Esophagus muscularis mucosa (tissue), 4 donors: ENCODE measurements around the gene MYO1D. TPM values are rescaled to one million over a fixed set of nuclear protein-coding genes. Genes with fewer than 3 reads are reported as not detected.
"Not testable (repeated sequence)": the region's sequence is repeated elsewhere in the genome, so short reads cannot be mapped to it uniquely, and the experiment has no call there.

ENCODE experiments used
- DNase-seq: peaks from one replicate; pipeline ENCODE4 v3.0.0-alpha.2; 2017; ENCODE audit errors: extremely low spot score
- H3K27ac ChIP-seq, 4 donors: fragments of 200-600 bp; sonication (generic); replicated peaks in 1 of 4; 1 replicate in 3 of 4; 2 replicates in 1 of 4; pipeline ENCODE4 v1.5.1; 2016 to 2019; ENCODE audit warnings: mild to moderate bottlenecking in 1 of 4
- H3K27me3 ChIP-seq, 4 donors: fragments of 200-600 bp; sonication (generic); one replicate each; pipeline versions ENCODE4 v1.5.1 to v1.6.0; 2016 to 2019
- H3K36me3 ChIP-seq, 4 donors: fragments of 200-600 bp; sonication (generic); one replicate each; pipeline ENCODE4 v1.5.1; 2016 to 2019
- H3K4me1 ChIP-seq, 4 donors: fragments of 200-600 bp; sonication (generic); one replicate each; pipeline ENCODE4 v1.5.1; 2016 to 2019
- H3K4me3 ChIP-seq, 4 donors: fragments of 200-600 bp; sonication (generic); 1 replicate in 2 of 4; 2 replicates in 2 of 4; pipeline ENCODE4 v1.5.1; 2016 to 2019; ENCODE audit warnings: mild to moderate bottlenecking in 4 of 4, moderate library complexity in 1 of 4
- H3K9me3 ChIP-seq, 4 donors: fragments of 200-600 bp; sonication (generic); 1 replicate in 3 of 4; 2 replicates in 1 of 4; pipeline ENCODE4 v1.5.1; 2016 to 2019
- EP300 ChIP-seq: sonication (generic); formaldehyde crosslinking; IDR thresholded peaks from one replicate; pipeline ENCODE4 v1.6.1; 2017; ENCODE audit warnings: antibody characterized with exemption
- POLR2A ChIP-seq: fragments of 450-650 bp; IDR thresholded peaks from one replicate; pipeline ENCODE4 v1.6.1; 2017; ENCODE audit warnings: antibody characterized with exemption, moderate library complexity, mild to moderate bottlenecking, low read depth
- POLR2AphosphoS5 ChIP-seq, 2 donors: sonication (generic); formaldehyde crosslinking; IDR thresholded peaks; one replicate each; pipeline ENCODE4 v1.6.1; 2017; ENCODE audit warnings: antibody characterized with exemption in 2 of 2
- WGBS: methylation state at CpG from one replicate; pipeline ENCODE4 v1.1.5; 2018; 5-methylcytosine and 5-hydroxymethylcytosine counted together
- intact Hi-C: fragments of 100-400 bp; cut with DNase I; formaldehyde crosslinking; loops from one replicate; pipeline ENCODE4 v1.15.1; 2023
- total RNA-seq, 4 donors: library from RNA; depleted of rRNA; stranded (reverse); fragments of >200 nt; gene quantifications; one replicate each; pipeline versions ENCODE4 v1.1.0 to v1.2.1, GENCODE V29; 2016
- TF ChIP-seq, protein P1 (sequence below), 3 experiments: fragments of 200-600 bp in 2 of 3; fragments of 450-650 bp in 1 of 3; sonication (generic) in 2 of 3; IDR thresholded peaks; one replicate each; pipeline ENCODE4 v1.5.1; 2017 to 2019; ENCODE audit warnings: antibody characterized with exemption in 3 of 3, mild to moderate bottlenecking in 2 of 3, moderate library complexity in 1 of 3

MYO1D gene
- 10 to 100 TPM; 27.3 to 30.3 (median 29.0) TPM for total RNA-seq

DNA sequence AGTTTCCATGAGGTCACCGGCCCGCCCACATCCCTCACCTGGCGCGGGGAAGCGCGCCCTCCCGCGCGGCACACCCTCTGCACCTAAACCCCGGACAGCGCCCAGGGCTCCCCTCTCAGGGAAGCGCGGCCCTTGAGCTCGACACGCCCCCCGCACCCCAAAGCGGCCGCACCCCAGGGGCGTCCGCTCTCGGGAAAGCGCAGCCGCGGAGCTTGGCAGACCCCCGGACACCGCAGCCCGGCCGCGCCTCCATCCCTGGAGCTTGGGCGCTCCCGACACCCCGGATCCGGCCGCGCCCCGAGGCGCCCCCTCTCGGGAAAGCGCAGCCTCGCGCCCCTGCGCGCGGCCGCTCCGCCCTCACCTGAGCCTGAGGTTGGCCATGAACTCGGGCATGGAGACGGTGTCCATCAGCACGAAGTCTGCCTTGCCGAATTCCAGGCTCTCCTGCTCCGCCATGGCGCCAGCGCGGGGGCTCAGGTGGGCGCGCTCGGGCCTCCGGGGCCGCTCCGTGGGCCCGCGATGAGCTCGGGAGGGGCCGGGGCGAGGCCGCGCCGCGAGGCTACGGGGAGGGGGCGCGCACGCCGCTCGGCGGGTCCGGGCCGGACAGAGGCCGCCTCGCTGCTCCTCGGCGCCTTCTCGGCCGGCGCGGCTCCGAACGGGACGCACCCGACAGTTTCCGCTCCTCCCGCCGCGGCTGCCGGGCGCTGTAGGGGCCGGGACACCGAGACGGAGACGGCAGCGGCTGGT is at the start of gene MYO1D:
MYO1D (minus strand) TSS at position 708 of the 747 bp plus-strand sequence; CDS start at position 456, 252 bp downstream.
- intact Hi-C loops = loop anchor here (1.0 to 5.0 kb wide), 2 partner anchors 94 to 394 kb away; no protein-coding TSS in a partner anchor
- H3K9me3 ChIP-seq = no peaks in the 10 kb centered on the region
- H3K27me3 ChIP-seq = no peaks in the 10 kb centered on the region
- WGBS = under 1% methylated on average over 22 of the region's 101 CpGs
- no peak for TF ChIP-seq EP300
- peak in 1 of 2 donors; percentile 79 for TF ChIP-seq POLR2AphosphoS5 (IDR thresholded peaks at IDR 0.05)
- TF ChIP-seq, protein P1, sequence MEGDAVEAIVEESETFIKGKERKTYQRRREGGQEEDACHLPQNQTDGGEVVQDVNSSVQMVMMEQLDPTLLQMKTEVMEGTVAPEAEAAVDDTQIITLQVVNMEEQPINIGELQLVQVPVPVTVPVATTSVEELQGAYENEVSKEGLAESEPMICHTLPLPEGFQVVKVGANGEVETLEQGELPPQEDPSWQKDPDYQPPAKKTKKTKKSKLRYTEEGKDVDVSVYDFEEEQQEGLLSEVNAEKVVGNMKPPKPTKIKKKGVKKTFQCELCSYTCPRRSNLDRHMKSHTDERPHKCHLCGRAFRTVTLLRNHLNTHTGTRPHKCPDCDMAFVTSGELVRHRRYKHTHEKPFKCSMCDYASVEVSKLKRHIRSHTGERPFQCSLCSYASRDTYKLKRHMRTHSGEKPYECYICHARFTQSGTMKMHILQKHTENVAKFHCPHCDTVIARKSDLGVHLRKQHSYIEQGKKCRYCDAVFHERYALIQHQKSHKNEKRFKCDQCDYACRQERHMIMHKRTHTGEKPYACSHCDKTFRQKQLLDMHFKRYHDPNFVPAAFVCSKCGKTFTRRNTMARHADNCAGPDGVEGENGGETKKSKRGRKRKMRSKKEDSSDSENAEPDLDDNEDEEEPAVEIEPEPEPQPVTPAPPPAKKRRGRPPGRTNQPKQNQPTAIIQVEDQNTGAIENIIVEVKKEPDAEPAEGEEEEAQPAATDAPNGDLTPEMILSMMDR (IDR thresholded peaks at IDR 0.05) = peak in 2 of 3 experiments; percentile 26 to 35
- peak within 1 kb of the TSS; percentile 73 to 97 (median 90) for H3K4me3 ChIP-seq
- H3K36me3 ChIP-seq = no peaks in the 10 kb centered on the region
- peak within 1 kb of the TSS; percentile 85 to 92 (median 86) for H3K27ac ChIP-seq
- DNase-seq = no peak
- H3K4me1 ChIP-seq = peaks cover 11 to 29% (median 25%) of the 10 kb centered on the region in 4 donors

DNA sequence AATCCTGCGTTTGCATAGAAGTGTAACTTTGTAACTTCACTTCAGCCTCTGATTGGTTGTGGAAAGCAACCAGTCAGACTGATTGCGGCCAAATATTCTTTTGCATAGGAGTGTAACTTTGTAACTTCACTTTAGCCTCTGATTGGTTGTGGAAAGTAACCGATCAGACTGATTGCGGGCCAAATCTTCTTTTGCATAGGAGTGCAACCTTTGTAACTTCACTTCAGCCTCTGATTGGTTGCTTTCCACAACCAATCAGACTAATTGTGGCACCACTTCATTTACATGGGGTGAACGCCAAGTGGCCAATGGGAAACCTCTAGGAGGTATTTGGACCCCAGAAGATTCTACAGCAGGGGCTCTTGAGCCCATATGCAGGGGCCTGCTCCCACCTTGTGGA is 49.3 kb upstream of the MYO1D start:
- Histone ChIP-seq H3K4me1 (peaks cover 4 to 32% (median 19%) of the 10 kb centered on the region in 4 donors), H3K9me3 (no peaks in the 10 kb centered on the region), H3K4me3 (no peak overlapping the region), H3K27me3 (peaks cover 0 to 6% (median 0%) of the 10 kb centered on the region in 4 donors), H3K27ac (no peak overlapping the region), H3K36me3 (no peaks in the 10 kb centered on the region)
- TF ChIP-seq POLR2A = no peak
- no peak for TF ChIP-seq POLR2AphosphoS5 (IDR thresholded peaks at IDR 0.05)
- TF ChIP-seq, protein P1 (IDR thresholded peaks at IDR 0.05) = no peak
- no peak for TF ChIP-seq EP300
- no peak for DNase-seq
- 95% methylated on average over 5 of the region's 5 CpGs for WGBS
- intact Hi-C loops = no loop called here

DNA sequence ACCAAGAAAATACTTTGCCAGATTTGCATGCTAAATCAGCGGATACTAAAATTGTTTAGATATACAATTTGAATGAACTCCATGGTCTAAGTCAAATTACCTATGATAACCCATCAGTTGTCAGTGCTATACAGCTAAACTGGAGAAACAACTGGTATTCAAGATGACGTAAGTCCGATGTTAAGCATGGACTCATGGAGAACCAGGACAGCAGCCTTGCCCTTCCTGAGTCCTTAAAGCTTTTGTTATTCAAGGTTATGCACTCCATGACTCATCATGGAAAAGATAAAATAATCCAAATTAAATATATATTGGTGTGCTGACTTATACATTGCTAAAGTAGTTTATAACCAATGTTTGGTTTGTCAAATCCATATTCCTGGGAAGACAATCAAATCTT is 47.0 kb upstream of the MYO1D start:
- 91% methylated on average over 3 of the region's 3 CpGs for WGBS
- DNase-seq, H3K27ac ChIP-seq, H3K9me3 ChIP-seq, H3K27me3 ChIP-seq, H3K36me3 ChIP-seq, intact Hi-C loops, H3K4me3 ChIP-seq: not testable (repeated sequence)
- H3K4me1 ChIP-seq = peaks cover 4 to 16% (median 9%) of the 10 kb centered on the region in 4 donors

DNA sequence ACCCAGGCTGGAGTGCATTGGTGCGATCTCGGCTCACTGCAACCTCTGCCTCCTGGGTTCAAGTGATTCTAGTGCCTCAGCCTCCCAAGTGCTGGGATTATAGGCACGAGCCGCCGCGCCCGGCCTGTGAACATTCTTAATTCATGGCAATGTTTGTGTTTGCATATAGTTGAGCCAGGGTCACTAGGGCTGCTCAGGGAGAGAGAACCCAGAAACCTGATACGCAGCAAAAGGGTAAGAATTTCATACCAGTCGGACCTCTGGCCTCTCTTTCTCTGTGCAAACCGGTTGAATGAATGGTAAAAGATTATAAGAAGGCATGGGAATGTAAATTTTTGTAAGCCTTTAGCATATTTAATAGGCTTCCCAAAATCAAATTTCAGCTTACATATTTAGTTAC is 44.1 kb upstream of the MYO1D start:
- no peaks in the 10 kb centered on the region for H3K36me3 ChIP-seq
- no peak overlapping the region for H3K27ac ChIP-seq
- intact Hi-C loops = no loop called here
- WGBS = 86% methylated on average over 10 of the region's 10 CpGs
- TF ChIP-seq EP300 = no peak
- TF ChIP-seq, protein P1 (IDR thresholded peaks at IDR 0.05) = no peak
- no peak for TF ChIP-seq POLR2A
- TF ChIP-seq POLR2AphosphoS5 (IDR thresholded peaks at IDR 0.05) = no peak
- H3K9me3 ChIP-seq = no peaks in the 10 kb centered on the region
- H3K4me3 ChIP-seq = no peak overlapping the region
- H3K27me3 ChIP-seq = no peaks in the 10 kb centered on the region
- no peaks in the 10 kb centered on the region for H3K4me1 ChIP-seq
- no peak for DNase-seq

DNA sequence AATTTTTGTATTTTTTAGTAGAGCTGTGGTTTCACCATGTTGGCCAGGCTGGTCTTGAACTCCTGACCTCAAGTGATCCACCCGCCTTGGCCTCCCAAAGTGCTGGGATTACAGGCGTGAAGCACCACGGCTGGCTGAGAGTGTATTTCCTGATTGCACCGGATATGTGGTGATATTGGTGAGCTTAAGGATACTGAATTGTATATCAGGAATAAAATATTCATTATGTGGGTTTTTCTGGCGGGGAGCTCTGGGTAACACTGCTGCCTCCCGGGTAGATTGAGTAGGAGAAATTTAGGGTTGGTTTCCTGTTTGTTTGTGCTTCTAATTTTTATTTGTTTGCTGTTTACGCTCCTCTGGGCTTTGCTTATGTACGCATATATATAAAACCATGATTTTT is 43.4 kb upstream of the MYO1D start:
- intact Hi-C loops = no loop called here
- Histone ChIP-seq H3K36me3 (no peaks in the 10 kb centered on the region), H3K4me1 (no peaks in the 10 kb centered on the region), H3K9me3 (no peaks in the 10 kb centered on the region), H3K27ac (no peak overlapping the region), H3K27me3 (no peaks in the 10 kb centered on the region), H3K4me3 (no peak overlapping the region)
- WGBS = 84% methylated on average over 8 of the region's 8 CpGs
- DNase-seq = peak; percentile 57
- TF ChIP-seq, protein P1 (IDR thresholded peaks at IDR 0.05) = no peak

DNA sequence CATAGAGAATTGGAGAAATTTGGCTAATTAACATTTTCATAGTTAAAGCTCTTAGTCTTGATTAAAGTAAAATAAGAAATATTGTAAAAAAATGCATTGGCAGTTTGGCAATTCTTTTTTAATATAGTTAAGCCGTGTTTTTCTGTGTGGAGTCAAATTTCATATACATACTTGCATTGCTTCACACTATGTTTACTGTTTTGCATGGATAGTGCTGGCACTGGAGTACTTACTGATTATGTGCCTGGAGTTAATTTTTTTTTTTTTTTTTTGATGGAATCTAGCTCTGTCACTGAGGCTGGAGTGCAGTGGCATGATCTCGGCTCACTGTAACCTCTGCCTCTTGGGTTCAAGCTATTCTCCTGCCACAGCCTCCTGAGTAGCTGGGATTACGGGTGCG is 43.0 kb upstream of the MYO1D start:
- H3K27ac ChIP-seq, H3K4me1 ChIP-seq, H3K36me3 ChIP-seq, DNase-seq, H3K4me3 ChIP-seq, H3K27me3 ChIP-seq, H3K9me3 ChIP-seq: not testable (repeated sequence)
- WGBS = 89% methylated on average over 4 of the region's 4 CpGs
- intact Hi-C loops = loop anchor here (10.0 kb wide), 1 partner anchor 135 kb away; no protein-coding TSS in a partner anchor
